ENCODE measurements around the gene LOXL3.

LOXL3 gene

GRCh38 chr2:74493546-74493945, 60.2 kb downstream of the LOXL3 start:
- no peaks in the 10 kb centered on the region for H3K9me3 ChIP-seq (ENCODE audit: insufficient read depth, low read length)
- no peaks in the 10 kb centered on the region for H3K79me2 ChIP-seq (ENCODE audit: insufficient read depth, low read length)
- TF ChIP-seq, protein P1, sequence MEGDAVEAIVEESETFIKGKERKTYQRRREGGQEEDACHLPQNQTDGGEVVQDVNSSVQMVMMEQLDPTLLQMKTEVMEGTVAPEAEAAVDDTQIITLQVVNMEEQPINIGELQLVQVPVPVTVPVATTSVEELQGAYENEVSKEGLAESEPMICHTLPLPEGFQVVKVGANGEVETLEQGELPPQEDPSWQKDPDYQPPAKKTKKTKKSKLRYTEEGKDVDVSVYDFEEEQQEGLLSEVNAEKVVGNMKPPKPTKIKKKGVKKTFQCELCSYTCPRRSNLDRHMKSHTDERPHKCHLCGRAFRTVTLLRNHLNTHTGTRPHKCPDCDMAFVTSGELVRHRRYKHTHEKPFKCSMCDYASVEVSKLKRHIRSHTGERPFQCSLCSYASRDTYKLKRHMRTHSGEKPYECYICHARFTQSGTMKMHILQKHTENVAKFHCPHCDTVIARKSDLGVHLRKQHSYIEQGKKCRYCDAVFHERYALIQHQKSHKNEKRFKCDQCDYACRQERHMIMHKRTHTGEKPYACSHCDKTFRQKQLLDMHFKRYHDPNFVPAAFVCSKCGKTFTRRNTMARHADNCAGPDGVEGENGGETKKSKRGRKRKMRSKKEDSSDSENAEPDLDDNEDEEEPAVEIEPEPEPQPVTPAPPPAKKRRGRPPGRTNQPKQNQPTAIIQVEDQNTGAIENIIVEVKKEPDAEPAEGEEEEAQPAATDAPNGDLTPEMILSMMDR (IDR thresholded peaks at IDR 0.05; ENCODE audit: insufficient read depth, low read length, poor library complexity, severe bottlenecking), result no peak
- no peak for TF ChIP-seq EZH2phosphoT487 (conservative IDR thresholded peaks at IDR 0.05; ENCODE audit: low read length)
- no peaks in the 10 kb centered on the region for H4K20me1 ChIP-seq (ENCODE audit: low read depth, low read length)
- no peak overlapping the region for H3K9ac ChIP-seq (ENCODE audit: low read length)
- H2AFZ ChIP-seq (ENCODE audit: low read depth, low read length, severe bottlenecking), result no peak overlapping the region
- no peak overlapping the region for H3K4me3 ChIP-seq (ENCODE audit: insufficient read depth, low read length, poor library complexity, severe bottlenecking)
- no peaks in the 10 kb centered on the region for H3K27me3 ChIP-seq (ENCODE audit: low read length)
- H3K27ac ChIP-seq (ENCODE audit: low read depth, low read length), result no peak overlapping the region
- H3K9me2 ChIP-seq (replicated peaks; ENCODE audit: insufficient read depth, low read length), result no peaks in the 10 kb centered on the region
- no peak overlapping the region for H3K4me2 ChIP-seq (ENCODE audit: low read depth, low read length, poor library complexity, severe bottlenecking)
- H3F3A ChIP-seq (ENCODE audit: insufficient read depth), result no peaks in the 10 kb centered on the region
- no peaks in the 10 kb centered on the region for H3K36me3 ChIP-seq (ENCODE audit: low read length)

DNA sequence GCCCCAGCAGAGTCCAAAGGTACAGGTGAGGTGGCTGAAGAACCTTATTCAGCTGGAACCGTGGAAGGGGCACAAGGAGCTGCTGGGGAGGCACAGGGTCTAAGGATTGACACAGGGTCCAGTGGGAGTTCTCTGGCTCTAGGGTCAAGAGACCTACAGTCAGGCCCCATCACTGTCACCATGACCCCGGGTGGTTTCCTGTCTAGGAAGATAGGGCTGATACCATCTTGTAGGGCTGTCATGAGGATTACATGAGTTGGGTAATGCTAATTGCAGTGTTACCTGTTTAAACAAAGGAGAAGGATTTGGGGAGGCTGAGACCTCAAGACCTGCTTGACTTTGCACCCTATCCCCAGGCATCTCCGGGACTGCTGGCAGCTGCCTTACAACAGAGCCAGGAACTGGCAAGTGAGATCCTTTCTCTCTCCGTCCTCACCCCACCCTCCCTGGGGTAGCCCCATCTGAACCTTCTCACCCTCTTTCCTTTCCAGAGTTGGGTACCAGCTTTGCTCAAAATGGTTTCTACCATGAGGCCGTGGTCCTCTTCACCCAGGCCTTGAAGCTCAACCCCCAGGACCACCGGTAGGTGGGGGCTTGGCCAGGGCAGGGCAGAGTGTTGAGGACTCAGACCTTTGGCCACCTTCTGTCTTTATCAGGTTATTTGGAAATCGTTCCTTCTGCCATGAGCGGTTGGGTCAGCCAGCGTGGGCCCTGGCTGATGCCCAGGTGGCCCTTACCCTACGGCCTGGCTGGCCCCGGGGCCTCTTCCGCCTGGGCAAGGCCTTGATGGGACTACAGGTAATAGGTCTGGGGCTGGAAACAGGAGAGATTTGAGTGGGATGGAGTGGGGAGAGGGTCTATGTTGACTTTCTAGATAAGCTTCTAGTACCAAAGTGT, 61.8 kb downstream of the LOXL3 start:
- Histone ChIP-seq H3K36me3 (ENCODE audit: low read length) (no peaks in the 10 kb centered on the region), H3F3A (ENCODE audit: insufficient read depth) (no peaks in the 10 kb centered on the region), H3K27ac (ENCODE audit: low read depth, low read length) (no peak overlapping the region), H3K9me2 (replicated peaks; ENCODE audit: insufficient read depth, low read length) (no peaks in the 10 kb centered on the region), H3K4me3 (ENCODE audit: insufficient read depth, low read length, poor library complexity, severe bottlenecking) (no peak overlapping the region), H2AFZ (ENCODE audit: low read depth, low read length, severe bottlenecking) (no peak overlapping the region), H3K4me2 (ENCODE audit: low read depth, low read length, poor library complexity, severe bottlenecking) (no peak overlapping the region), H3K27me3 (ENCODE audit: low read length) (no peaks in the 10 kb centered on the region), H3K9ac (ENCODE audit: low read length) (no peak overlapping the region), H4K20me1 (ENCODE audit: low read depth, low read length) (no peaks in the 10 kb centered on the region), H3K9me3 (ENCODE audit: insufficient read depth, low read length) (no peaks in the 10 kb centered on the region), H3K79me2 (ENCODE audit: insufficient read depth, low read length) (no peaks in the 10 kb centered on the region)
- TF ChIP-seq, protein P1 (IDR thresholded peaks at IDR 0.05; ENCODE audit: insufficient read depth, low read length, poor library complexity, severe bottlenecking), result no peak
- TF ChIP-seq EZH2phosphoT487 (conservative IDR thresholded peaks at IDR 0.05; ENCODE audit: low read length), result no peak

DNA sequence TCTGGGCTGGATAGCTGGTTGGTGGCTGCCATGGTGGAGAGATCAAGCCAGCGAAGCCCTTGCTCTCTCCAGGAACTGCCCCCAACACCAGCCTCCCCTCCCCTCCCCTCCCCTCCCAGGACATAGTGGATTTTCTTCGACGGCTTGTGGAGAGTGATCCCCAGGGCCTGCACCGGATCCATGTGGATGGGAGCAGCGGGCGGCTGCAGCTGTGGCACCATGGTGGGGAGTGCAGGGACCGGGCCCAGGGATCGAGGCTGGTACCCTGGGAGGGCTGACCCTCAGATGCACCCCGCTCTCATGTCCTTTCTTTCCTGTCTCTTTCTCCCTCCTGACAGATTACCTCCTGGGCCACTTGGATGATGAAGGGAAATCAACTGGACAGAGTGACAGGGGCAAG, 63.8 kb downstream of the LOXL3 start:
- TF ChIP-seq EZH2phosphoT487 (conservative IDR thresholded peaks at IDR 0.05; ENCODE audit: low read length), result no peak
- no peaks in the 10 kb centered on the region for H4K20me1 ChIP-seq (ENCODE audit: low read depth, low read length)
- H3K27me3 ChIP-seq (ENCODE audit: low read length), result no peaks in the 10 kb centered on the region
- no peaks in the 10 kb centered on the region for H3K9me2 ChIP-seq (replicated peaks; ENCODE audit: insufficient read depth, low read length)
- no peak overlapping the region for H3K4me3 ChIP-seq (ENCODE audit: insufficient read depth, low read length, poor library complexity, severe bottlenecking)
- no peak overlapping the region for H3K9ac ChIP-seq (ENCODE audit: low read length)
- H3F3A ChIP-seq (ENCODE audit: insufficient read depth), result no peaks in the 10 kb centered on the region
- no peak overlapping the region for H3K4me2 ChIP-seq (ENCODE audit: low read depth, low read length, poor library complexity, severe bottlenecking)
- H2AFZ ChIP-seq (ENCODE audit: low read depth, low read length, severe bottlenecking), result no peak overlapping the region
- no peaks in the 10 kb centered on the region for H3K79me2 ChIP-seq (ENCODE audit: insufficient read depth, low read length)
- H3K9me3 ChIP-seq (ENCODE audit: insufficient read depth, low read length), result no peaks in the 10 kb centered on the region
- no peak overlapping the region for H3K27ac ChIP-seq (ENCODE audit: low read depth, low read length)
- H3K36me3 ChIP-seq (ENCODE audit: low read length), result no peaks in the 10 kb centered on the region
